K562 (cell line): ENCODE data around the gene LZTFL1.

ENCODE experiments used
- ATF3 ChIP-seq, 2 experiments: fragments of 450-650 bp in 1 of 2; sonication (generic) in 1 of 2; formaldehyde crosslinking in 1 of 2; IDR thresholded peaks in 1 of 2; conservative IDR thresholded peaks in 1 of 2; 2 replicates each; pipeline versions ENCODE4 v1.6.1 to v1.8.1; 2016 to 2023; ENCODE audit warnings: mild to moderate bottlenecking in 2 of 2, moderate library complexity in 2 of 2, inconsistent platforms in 1 of 2, missing genetic modification reagents in 1 of 2
- EP300 ChIP-seq: IDR thresholded peaks from 2 replicates; pipeline ENCODE4 v1.6.1; 2012; ENCODE audit warnings: low read length, improper control_type of control experiment
- FOSL1 ChIP-seq: fragments of 200-800 bp; sonication (Bioruptor generic); conservative IDR thresholded peaks from 2 replicates; pipeline ENCODE4 v1.6.1; 2016; ENCODE audit warnings: missing genetic modification characterization, missing compliant biosample characterization
- KDM1A ChIP-seq, 2 experiments: fragments of 450-650 bp; IDR thresholded peaks; 2 replicates each; pipeline ENCODE4 v1.6.1; 2016; ENCODE audit warnings: mild to moderate bottlenecking in 2 of 2
- NFYB ChIP-seq: IDR thresholded peaks from 2 replicates; pipeline ENCODE4 v1.6.1; 2011; ENCODE audit warnings: mild to moderate bottlenecking, moderate library complexity; ENCODE audit not compliant: insufficient read length; ENCODE audit errors: extremely low read depth
- RBBP5 ChIP-seq: fragments of 200-600 bp; sonication (generic); IDR thresholded peaks from 2 replicates; pipeline ENCODE4 v1.6.1; 2012; ENCODE audit warnings: borderline replicate concordance, mild to moderate bottlenecking, low read length, control low read depth, inconsistent platforms; ENCODE audit not compliant: insufficient read depth, poor library complexity, severe bottlenecking
- SP1 ChIP-seq: sonication (generic); formaldehyde crosslinking; IDR thresholded peaks from 2 replicates; pipeline ENCODE4 v1.8.1; 2022; ENCODE audit warnings: mild to moderate bottlenecking, missing genetic modification reagents
- TARDBP ChIP-seq: fragments of 450-650 bp; IDR thresholded peaks from 2 replicates; pipeline ENCODE4 v1.6.1; 2016

GRCh38 chr3:45826908-45827307, 15.0 kb downstream of the LZTFL1 start:
- no peak for TF ChIP-seq FOSL1 (tag)
- no peak for TF ChIP-seq EP300
- no peak for TF ChIP-seq SP1
- no peak for TF ChIP-seq ATF3 (IDR thresholded peaks at IDR 0.05)
- no peak for TF ChIP-seq ATF3 (CRISPR knock-in tag; conservative IDR thresholded peaks at IDR 0.05)
- no peak for TF ChIP-seq NFYB
- no peak for TF ChIP-seq RBBP5
- TF ChIP-seq TARDBP, result no peak
- TF ChIP-seq KDM1A (IDR thresholded peaks at IDR 0.05), result no peak
